ENCODE measurements around the gene SLC39A3.

SLC39A3 gene

GRCh38 chr19:2744113-2744512 lies 4.3 kb upstream of the SLC39A3 start:
- no peaks in the 10 kb centered on the region for H3K9me3 ChIP-seq
- in situ Hi-C loops (cut with MboI; ENCODE audit: low sequenced_read_pairs) = no loop called here
- H3K4me3 ChIP-seq = no peak overlapping the region
- no peaks in the 10 kb centered on the region for H3K4me1 ChIP-seq
- DNase-seq (ENCODE audit: low spot score in 2 of 2) = no peak
- H3K36me3 ChIP-seq (replicated peaks) = no peaks in the 10 kb centered on the region
- H3K27me3 ChIP-seq (ENCODE audit: low read depth) = no peaks in the 10 kb centered on the region

- H3K4me1 ChIP-seq = no peaks in the 10 kb centered on the region
- DNase-seq (ENCODE audit: low spot score in 2 of 2) = no peak
- H3K4me3 ChIP-seq = no peak overlapping the region
- H3K9me3 ChIP-seq = no peaks in the 10 kb centered on the region
- in situ Hi-C loops (cut with MboI; ENCODE audit: low sequenced_read_pairs) = no loop called here
- H3K36me3 ChIP-seq (replicated peaks) = no peaks in the 10 kb centered on the region
- no peaks in the 10 kb centered on the region for H3K27me3 ChIP-seq (ENCODE audit: low read depth)
Measured at GRCh38 chr19:2743099-2743498, 3.3 kb upstream of the SLC39A3 start.

GRCh38 chr19:2740314-2740656 lies 468 bp upstream of the SLC39A3 start:
- no peaks in the 10 kb centered on the region for H3K4me1 ChIP-seq
- no peaks in the 10 kb centered on the region for H3K9me3 ChIP-seq
- DNase-seq (ENCODE audit: low spot score in 2 of 2) = no peak
- H3K27me3 ChIP-seq (ENCODE audit: low read depth) = no peaks in the 10 kb centered on the region
- H3K36me3 ChIP-seq (replicated peaks) = peaks cover 11% of the 10 kb centered on the region
- H3K4me3 ChIP-seq = peak overlapping the region; percentile 65; the same call in 1 of the 2 replicates
- in situ Hi-C loops (cut with MboI; ENCODE audit: low sequenced_read_pairs) = no loop called here

GRCh38 chr19:2736550-2737190 lies 3.1 kb downstream of the SLC39A3 start:
- no peaks in the 10 kb centered on the region for H3K27me3 ChIP-seq (ENCODE audit: low read depth)
- no peaks in the 10 kb centered on the region for H3K4me1 ChIP-seq
- no peak for DNase-seq (ENCODE audit: low spot score in 2 of 2)
- H3K9me3 ChIP-seq = no peaks in the 10 kb centered on the region
- H3K36me3 ChIP-seq (replicated peaks) = peaks cover 11% of the 10 kb centered on the region
- H3K4me3 ChIP-seq = no peak overlapping the region
- in situ Hi-C loops (cut with MboI; ENCODE audit: low sequenced_read_pairs) = no loop called here

- H3K9me3 ChIP-seq = no peaks in the 10 kb centered on the region
Measured at GRCh38 chr19:2735374-2735773, 4.4 kb downstream of the SLC39A3 start.

GRCh38 chr19:2734589-2735288 lies 5.1 kb downstream of the SLC39A3 start:
- no peaks in the 10 kb centered on the region for H3K4me1 ChIP-seq
- no peaks in the 10 kb centered on the region for H3K9me3 ChIP-seq
- no peaks in the 10 kb centered on the region for H3K27me3 ChIP-seq (ENCODE audit: low read depth)
- peaks cover 11% of the 10 kb centered on the region for H3K36me3 ChIP-seq (replicated peaks)
- H3K4me3 ChIP-seq = no peak overlapping the region
- no peak for DNase-seq (ENCODE audit: low spot score in 2 of 2)
- in situ Hi-C loops (cut with MboI; ENCODE audit: low sequenced_read_pairs) = no loop called here

More at GRCh38 chr19:2735374-2735773, 4.4 kb downstream of the SLC39A3 start:
- no peak for DNase-seq (ENCODE audit: low spot score in 2 of 2)
- no peaks in the 10 kb centered on the region for H3K4me1 ChIP-seq
- in situ Hi-C loops (cut with MboI; ENCODE audit: low sequenced_read_pairs) = no loop called here
- H3K27me3 ChIP-seq (ENCODE audit: low read depth) = no peaks in the 10 kb centered on the region
- peaks cover 11% of the 10 kb centered on the region for H3K36me3 ChIP-seq (replicated peaks)
- no peak overlapping the region for H3K4me3 ChIP-seq

- peaks cover 11% of the 10 kb centered on the region for H3K36me3 ChIP-seq (replicated peaks)
- no peak for DNase-seq (ENCODE audit: low spot score in 2 of 2)
- H3K4me1 ChIP-seq = no peaks in the 10 kb centered on the region
- no peaks in the 10 kb centered on the region for H3K9me3 ChIP-seq
- no peaks in the 10 kb centered on the region for H3K27me3 ChIP-seq (ENCODE audit: low read depth)
- in situ Hi-C loops (cut with MboI; ENCODE audit: low sequenced_read_pairs) = no loop called here
- no peak overlapping the region for H3K4me3 ChIP-seq
Measured at GRCh38 chr19:2733930-2734588, 5.8 kb downstream of the SLC39A3 start.

- Histone ChIP-seq H3K9me3 (no peaks in the 10 kb centered on the region), H3K36me3 (replicated peaks) (peaks cover 11% of the 10 kb centered on the region), H3K27me3 (ENCODE audit: low read depth) (no peaks in the 10 kb centered on the region), H3K4me1 (no peaks in the 10 kb centered on the region), H3K4me3 (no peak overlapping the region)
- in situ Hi-C loops (cut with MboI; ENCODE audit: low sequenced_read_pairs) = no loop called here
- no peak for DNase-seq (ENCODE audit: low spot score in 2 of 2)
Measured at GRCh38 chr19:2732883-2733282, 6.9 kb downstream of the SLC39A3 start.

- in situ Hi-C loops (cut with MboI; ENCODE audit: low sequenced_read_pairs) = no loop called here
- no peak overlapping the region for H3K4me3 ChIP-seq
- H3K4me1 ChIP-seq = no peaks in the 10 kb centered on the region
- H3K9me3 ChIP-seq = no peaks in the 10 kb centered on the region
- no peak for DNase-seq (ENCODE audit: low spot score in 2 of 2)
- H3K36me3 ChIP-seq (replicated peaks) = peaks cover 11% of the 10 kb centered on the region
- no peaks in the 10 kb centered on the region for H3K27me3 ChIP-seq (ENCODE audit: low read depth)
Measured at GRCh38 chr19:2732157-2732725, 7.6 kb downstream of the SLC39A3 start.

GRCh38 chr19:2731181-2731995 lies 8.4 kb downstream of the SLC39A3 start:
- no peak overlapping the region for H3K4me3 ChIP-seq
- H3K9me3 ChIP-seq = no peaks in the 10 kb centered on the region
- no peak for DNase-seq (ENCODE audit: low spot score in 2 of 2)
- in situ Hi-C loops (cut with MboI; ENCODE audit: low sequenced_read_pairs) = no loop called here
- H3K36me3 ChIP-seq (replicated peaks) = peaks cover 4% of the 10 kb centered on the region
- peaks cover 5% of the 10 kb centered on the region; the same call in 1 of the 2 replicates for H3K27me3 ChIP-seq (ENCODE audit: low read depth)
- no peaks in the 10 kb centered on the region for H3K4me1 ChIP-seq

GRCh38 chr19:2729943-2730818 lies 9.6 kb downstream of the SLC39A3 start:
- no peaks in the 10 kb centered on the region for H3K4me1 ChIP-seq
- in situ Hi-C loops (cut with MboI; ENCODE audit: low sequenced_read_pairs) = no loop called here

GRCh38 chr19:2728783-2729387 lies 10.9 kb downstream of the SLC39A3 start:
- Histone ChIP-seq H3K4me3 (no peak overlapping the region), H3K27me3 (ENCODE audit: low read depth) (peaks cover 10% of the 10 kb centered on the region; the same call in 1 of the 2 replicates), H3K36me3 (replicated peaks) (no peaks in the 10 kb centered on the region), H3K4me1 (no peaks in the 10 kb centered on the region), H3K9me3 (no peaks in the 10 kb centered on the region)
- no peak for DNase-seq (ENCODE audit: low spot score in 2 of 2)
- in situ Hi-C loops (cut with MboI; ENCODE audit: low sequenced_read_pairs) = no loop called here

More at GRCh38 chr19:2729943-2730818, 9.6 kb downstream of the SLC39A3 start:
- no peaks in the 10 kb centered on the region; the same call in 1 of the 2 replicates for H3K36me3 ChIP-seq (replicated peaks)
- H3K27me3 ChIP-seq (ENCODE audit: low read depth) = peaks cover 10% of the 10 kb centered on the region; the same call in 1 of the 2 replicates
- no peak for DNase-seq (ENCODE audit: low spot score in 2 of 2)
- no peak overlapping the region for H3K4me3 ChIP-seq
- H3K9me3 ChIP-seq = no peaks in the 10 kb centered on the region
